SU-DHL-6 (cell line): ENCODE data around the gene CLEC18A.

ENCODE experiments used
- H2AFZ ChIP-seq: fragments of 200-600 bp; sonication (generic); 2 replicates; pipeline ENCODE4 v1.6.1; 2014; ENCODE audit warnings: low read depth, mild to moderate bottlenecking, moderate library complexity, mixed read lengths, antibody characterized with exemption, low read length; ENCODE audit not compliant: severe bottlenecking
- H3F3A ChIP-seq: fragments of 200-600 bp; shearing (Covaris generic); 2 replicates; pipeline ENCODE4 v1.6.0; 2016; ENCODE audit warnings: antibody characterized with exemption, mild to moderate bottlenecking; ENCODE audit not compliant: insufficient read depth
- H3K27ac ChIP-seq: fragments of 200-600 bp; sonication (generic); 2 replicates; pipeline ENCODE4 v1.5.1; 2016; ENCODE audit warnings: low read depth, mild to moderate bottlenecking, low read length, moderate library complexity, mixed read lengths
- H3K27me3 ChIP-seq: fragments of 200-600 bp; sonication (generic), shearing (Covaris generic); 2 replicates; pipeline ENCODE4 v1.6.0; 2014; ENCODE audit warnings: mild to moderate bottlenecking, low read length
- H3K36me3 ChIP-seq: fragments of 200-600 bp; sonication (generic); 2 replicates; pipeline ENCODE4 v1.6.1; 2014; ENCODE audit warnings: mild to moderate bottlenecking, low read length, mixed read lengths
- H3K4me2 ChIP-seq: fragments of 300-600, 200-600 bp; shearing (Covaris generic), sonication (generic); 2 replicates; pipeline ENCODE4 v1.6.0; 2014; ENCODE audit warnings: low read length, low read depth, mild to moderate bottlenecking; ENCODE audit not compliant: poor library complexity, severe bottlenecking
- H3K4me3 ChIP-seq: fragments of 200-600 bp; sonication (generic); 2 replicates; pipeline ENCODE4 v1.5.1; 2014; ENCODE audit warnings: antibody characterized with exemption, low read length, mild to moderate bottlenecking, mixed read lengths; ENCODE audit not compliant: insufficient read depth, poor library complexity, severe bottlenecking
- H3K79me2 ChIP-seq: fragments of 200-600 bp; sonication (generic); 2 replicates; pipeline ENCODE4 v1.6.1; 2014; ENCODE audit warnings: mild to moderate bottlenecking, low read length, moderate library complexity; ENCODE audit not compliant: insufficient read depth
- H3K9ac ChIP-seq: fragments of 200-600 bp; sonication (generic); 2 replicates; pipeline ENCODE4 v1.7.0; 2014; ENCODE audit warnings: mild to moderate bottlenecking, low read length
- H3K9me2 ChIP-seq: fragments of 200-600 bp; sonication (generic); replicated peaks from 2 replicates; pipeline ENCODE4 v1.6.1; 2014; ENCODE audit warnings: low read length; ENCODE audit not compliant: insufficient read depth
- H3K9me3 ChIP-seq: fragments of 200-600 bp; sonication (generic); 2 replicates; pipeline ENCODE4 v1.6.1; 2014; ENCODE audit warnings: low read length, mixed read lengths; ENCODE audit not compliant: insufficient read depth
- H4K20me1 ChIP-seq: fragments of 200-600 bp; sonication (generic); 2 replicates; pipeline ENCODE4 v1.6.1; 2014; ENCODE audit warnings: low read depth, mild to moderate bottlenecking, antibody characterized with exemption, low read length, moderate library complexity, mixed read lengths
- EZH2phosphoT487 ChIP-seq: fragments of 200-600 bp; sonication (generic), shearing (Covaris generic); conservative IDR thresholded peaks from 2 replicates; pipeline ENCODE4 v1.6.1; 2018; ENCODE audit warnings: mild to moderate bottlenecking, antibody characterized with exemption, low read length, moderate library complexity, mixed read lengths
- TF ChIP-seq, protein P1 (sequence below): fragments of 200-600 bp; sonication (generic); IDR thresholded peaks from one replicate; pipeline ENCODE4 v1.5.1; 2017; ENCODE audit warnings: antibody characterized with exemption, mild to moderate bottlenecking, low read length, moderate library complexity; ENCODE audit not compliant: insufficient read depth, poor library complexity, severe bottlenecking

Gene CLEC18A

DNA sequence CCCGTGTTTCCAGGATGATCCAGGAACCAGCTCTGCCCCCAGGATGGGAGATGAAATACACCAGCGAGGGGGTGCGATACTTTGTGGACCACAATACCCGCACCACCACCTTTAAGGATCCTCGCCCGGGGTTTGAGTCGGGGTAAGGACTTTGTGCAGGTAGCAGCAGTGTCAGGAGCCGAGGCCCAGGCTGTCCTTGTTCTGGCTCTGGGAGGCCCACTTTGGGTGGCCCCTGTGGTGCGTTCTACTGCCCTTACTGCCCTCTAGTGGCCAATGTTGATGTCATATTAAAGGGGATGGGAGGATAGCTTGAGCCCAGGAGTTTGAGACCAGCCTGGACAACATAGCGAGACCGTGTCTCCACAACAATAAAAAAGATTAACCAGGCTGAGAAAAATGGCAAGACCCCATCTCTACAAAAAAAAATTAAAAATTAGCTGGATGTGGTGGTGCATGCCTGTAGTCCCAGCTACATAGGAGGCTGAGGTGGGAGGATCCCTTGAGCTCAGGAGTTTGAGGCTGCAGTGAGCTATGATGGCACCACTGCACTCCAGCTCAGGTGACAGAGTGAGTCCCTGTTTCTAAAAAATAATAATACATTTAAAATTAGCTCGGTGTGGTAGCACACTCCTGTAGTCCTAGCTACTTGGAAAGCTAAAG lies 20.9 kb upstream of the CLEC18A start:
- TF ChIP-seq EZH2phosphoT487: no peak
- TF ChIP-seq, protein P1, sequence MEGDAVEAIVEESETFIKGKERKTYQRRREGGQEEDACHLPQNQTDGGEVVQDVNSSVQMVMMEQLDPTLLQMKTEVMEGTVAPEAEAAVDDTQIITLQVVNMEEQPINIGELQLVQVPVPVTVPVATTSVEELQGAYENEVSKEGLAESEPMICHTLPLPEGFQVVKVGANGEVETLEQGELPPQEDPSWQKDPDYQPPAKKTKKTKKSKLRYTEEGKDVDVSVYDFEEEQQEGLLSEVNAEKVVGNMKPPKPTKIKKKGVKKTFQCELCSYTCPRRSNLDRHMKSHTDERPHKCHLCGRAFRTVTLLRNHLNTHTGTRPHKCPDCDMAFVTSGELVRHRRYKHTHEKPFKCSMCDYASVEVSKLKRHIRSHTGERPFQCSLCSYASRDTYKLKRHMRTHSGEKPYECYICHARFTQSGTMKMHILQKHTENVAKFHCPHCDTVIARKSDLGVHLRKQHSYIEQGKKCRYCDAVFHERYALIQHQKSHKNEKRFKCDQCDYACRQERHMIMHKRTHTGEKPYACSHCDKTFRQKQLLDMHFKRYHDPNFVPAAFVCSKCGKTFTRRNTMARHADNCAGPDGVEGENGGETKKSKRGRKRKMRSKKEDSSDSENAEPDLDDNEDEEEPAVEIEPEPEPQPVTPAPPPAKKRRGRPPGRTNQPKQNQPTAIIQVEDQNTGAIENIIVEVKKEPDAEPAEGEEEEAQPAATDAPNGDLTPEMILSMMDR: peak; percentile 83
- Histone ChIP-seq H2AFZ (no peak overlapping the region), H3F3A (no peaks in the 10 kb centered on the region)

DNA sequence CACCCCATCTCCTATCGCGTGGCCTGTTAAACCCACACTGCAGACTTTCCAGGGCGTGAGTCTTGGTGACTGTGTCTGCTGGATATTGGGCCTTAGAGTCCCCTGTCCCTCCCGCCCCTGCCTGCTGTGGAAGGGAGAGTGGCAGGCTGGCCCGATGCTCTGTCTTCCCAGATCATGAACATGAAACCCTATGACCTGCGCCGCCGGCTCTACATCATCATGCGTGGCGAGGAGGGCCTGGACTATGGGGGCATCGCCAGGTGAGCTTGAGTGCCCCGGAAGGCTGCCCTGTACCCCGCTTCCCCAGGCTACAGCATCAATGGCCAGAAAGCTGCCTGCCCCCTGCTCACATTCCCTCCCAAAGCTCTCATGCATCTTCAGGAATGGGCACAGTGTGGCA lies 19.5 kb upstream of the CLEC18A start:
- TF ChIP-seq, protein P1: no peak
- no peak for TF ChIP-seq EZH2phosphoT487
- Histone ChIP-seq H3K27ac (no peak overlapping the region), H3K9me2 (no peaks in the 10 kb centered on the region), H4K20me1 (no peaks in the 10 kb centered on the region), H3K79me2 (no peaks in the 10 kb centered on the region), H3K9ac (no peak overlapping the region), H3K9me3 (no peaks in the 10 kb centered on the region), H3K27me3 (no peaks in the 10 kb centered on the region), H3F3A (no peaks in the 10 kb centered on the region), H3K36me3 (no peaks in the 10 kb centered on the region), H3K4me2 (no peak overlapping the region), H3K4me3 (no peak overlapping the region), H2AFZ (no peak overlapping the region)

More for the DNA sequence above, 20.9 kb upstream of the CLEC18A start:
- H3K4me3 ChIP-seq: no peak overlapping the region
- H3K27me3 ChIP-seq: no peaks in the 10 kb centered on the region
- H3K9me2 ChIP-seq: no peaks in the 10 kb centered on the region
- no peak overlapping the region for H3K4me2 ChIP-seq
- H4K20me1 ChIP-seq: no peaks in the 10 kb centered on the region
- no peaks in the 10 kb centered on the region for H3K36me3 ChIP-seq
- no peaks in the 10 kb centered on the region for H3K9me3 ChIP-seq
- no peak overlapping the region for H3K9ac ChIP-seq
- H3K27ac ChIP-seq: no peak overlapping the region
- H3K79me2 ChIP-seq: no peaks in the 10 kb centered on the region

DNA sequence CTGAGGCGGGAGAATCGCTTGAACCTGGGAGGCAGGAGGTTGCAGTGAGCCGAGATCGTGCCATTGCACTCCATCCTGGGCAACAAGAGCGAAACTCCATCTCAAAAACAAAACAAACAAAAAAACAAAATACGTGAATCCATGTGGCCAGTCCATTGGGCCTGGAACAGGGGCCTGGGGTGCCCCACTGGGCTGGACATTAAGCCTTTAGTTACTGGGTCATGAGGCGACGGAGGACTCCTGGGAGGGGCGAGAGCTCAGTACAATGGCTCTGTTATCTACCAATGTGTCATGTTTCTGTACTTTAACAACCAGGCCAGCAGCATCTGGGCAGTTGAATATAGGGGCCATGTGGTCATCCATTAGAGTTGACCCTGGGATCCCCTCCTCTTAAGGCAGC lies 18.9 kb upstream of the CLEC18A start:
- Histone ChIP-seq H2AFZ (no peak overlapping the region), H3K36me3 (no peaks in the 10 kb centered on the region), H4K20me1 (no peaks in the 10 kb centered on the region), H3K27ac (no peak overlapping the region), H3K27me3 (no peaks in the 10 kb centered on the region), H3K9ac (no peak overlapping the region), H3F3A (no peaks in the 10 kb centered on the region), H3K9me3 (no peaks in the 10 kb centered on the region), H3K9me2 (no peaks in the 10 kb centered on the region), H3K4me2 (no peak overlapping the region), H3K79me2 (no peaks in the 10 kb centered on the region), H3K4me3 (no peak overlapping the region)
- TF ChIP-seq, protein P1: no peak
- no peak for TF ChIP-seq EZH2phosphoT487
